Fibroblast of the aortic adventitia (primary cell): ENCODE results near the gene ABHD12. TPM values are rescaled to one million over a fixed set of nuclear protein-coding genes. Genes with fewer than 3 reads are reported as not detected.

Experiments used
- DNase-seq: peaks from one replicate; pipeline ENCODE4 v3.0.0-alpha.2; 2010; ENCODE audit warnings: low read depth
- H3K4me3 ChIP-seq: 2 replicates; pipeline ENCODE4 v1.5.1; 2011; ENCODE audit warnings: low read depth, mild to moderate bottlenecking, control low read depth, low read length, moderate library complexity
- total RNA-seq: library from RNA; depleted of rRNA; stranded (reverse); fragments of >200 nt; gene quantifications from 2 replicates; pipeline ENCODE4 v1.2.3, GENCODE V29; 2012; ENCODE audit warnings: low replicate concordance
- TF ChIP-seq, protein P1 (sequence below): IDR thresholded peaks from 2 replicates; pipeline ENCODE4 v1.5.1; 2011; ENCODE audit warnings: mild to moderate bottlenecking, low read length, control low read depth, inconsistent platforms; ENCODE audit not compliant: insufficient read depth

The ABHD12 gene
- total RNA-seq, 1 donor = 25.9 TPM

DNA sequence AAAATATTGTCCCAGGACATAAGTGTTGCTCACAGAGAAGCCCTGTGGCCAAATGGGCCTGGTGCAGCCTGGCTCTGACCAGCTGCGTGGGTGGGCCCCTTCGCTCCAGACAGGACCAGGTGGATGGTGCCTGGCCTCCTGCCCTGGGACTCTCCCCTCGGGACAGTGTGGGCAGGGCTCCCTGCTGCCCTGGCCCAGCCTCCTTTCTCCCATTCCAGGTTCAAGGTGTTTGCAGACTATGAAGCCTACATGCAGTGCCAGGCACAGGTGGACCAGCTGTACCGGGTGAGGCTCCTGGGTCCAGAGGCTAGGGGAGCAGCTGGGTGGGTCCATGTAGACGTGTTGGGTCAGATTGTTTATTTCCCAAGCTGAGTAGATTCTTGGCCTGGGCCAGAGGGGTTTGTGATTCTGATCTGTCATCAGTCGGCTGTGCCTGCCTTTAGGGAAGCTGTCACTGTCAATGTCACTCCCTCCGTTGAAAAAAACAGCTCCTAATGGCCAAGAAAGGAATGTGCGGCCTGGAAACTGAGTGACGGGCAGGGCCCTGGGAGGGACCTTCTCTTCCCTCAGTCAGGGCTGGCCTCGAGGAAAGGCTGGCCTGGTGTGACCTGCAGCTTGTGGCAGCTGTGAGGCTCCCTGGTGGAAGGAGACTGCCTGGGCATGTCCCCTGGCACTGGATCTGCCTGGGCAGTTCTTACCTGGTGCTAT, 95.1 kb downstream of the ABHD12 start:
- TF ChIP-seq, protein P1, sequence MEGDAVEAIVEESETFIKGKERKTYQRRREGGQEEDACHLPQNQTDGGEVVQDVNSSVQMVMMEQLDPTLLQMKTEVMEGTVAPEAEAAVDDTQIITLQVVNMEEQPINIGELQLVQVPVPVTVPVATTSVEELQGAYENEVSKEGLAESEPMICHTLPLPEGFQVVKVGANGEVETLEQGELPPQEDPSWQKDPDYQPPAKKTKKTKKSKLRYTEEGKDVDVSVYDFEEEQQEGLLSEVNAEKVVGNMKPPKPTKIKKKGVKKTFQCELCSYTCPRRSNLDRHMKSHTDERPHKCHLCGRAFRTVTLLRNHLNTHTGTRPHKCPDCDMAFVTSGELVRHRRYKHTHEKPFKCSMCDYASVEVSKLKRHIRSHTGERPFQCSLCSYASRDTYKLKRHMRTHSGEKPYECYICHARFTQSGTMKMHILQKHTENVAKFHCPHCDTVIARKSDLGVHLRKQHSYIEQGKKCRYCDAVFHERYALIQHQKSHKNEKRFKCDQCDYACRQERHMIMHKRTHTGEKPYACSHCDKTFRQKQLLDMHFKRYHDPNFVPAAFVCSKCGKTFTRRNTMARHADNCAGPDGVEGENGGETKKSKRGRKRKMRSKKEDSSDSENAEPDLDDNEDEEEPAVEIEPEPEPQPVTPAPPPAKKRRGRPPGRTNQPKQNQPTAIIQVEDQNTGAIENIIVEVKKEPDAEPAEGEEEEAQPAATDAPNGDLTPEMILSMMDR = no peak
- no peak overlapping the region for H3K4me3 ChIP-seq
- DNase-seq = no peak

DNA sequence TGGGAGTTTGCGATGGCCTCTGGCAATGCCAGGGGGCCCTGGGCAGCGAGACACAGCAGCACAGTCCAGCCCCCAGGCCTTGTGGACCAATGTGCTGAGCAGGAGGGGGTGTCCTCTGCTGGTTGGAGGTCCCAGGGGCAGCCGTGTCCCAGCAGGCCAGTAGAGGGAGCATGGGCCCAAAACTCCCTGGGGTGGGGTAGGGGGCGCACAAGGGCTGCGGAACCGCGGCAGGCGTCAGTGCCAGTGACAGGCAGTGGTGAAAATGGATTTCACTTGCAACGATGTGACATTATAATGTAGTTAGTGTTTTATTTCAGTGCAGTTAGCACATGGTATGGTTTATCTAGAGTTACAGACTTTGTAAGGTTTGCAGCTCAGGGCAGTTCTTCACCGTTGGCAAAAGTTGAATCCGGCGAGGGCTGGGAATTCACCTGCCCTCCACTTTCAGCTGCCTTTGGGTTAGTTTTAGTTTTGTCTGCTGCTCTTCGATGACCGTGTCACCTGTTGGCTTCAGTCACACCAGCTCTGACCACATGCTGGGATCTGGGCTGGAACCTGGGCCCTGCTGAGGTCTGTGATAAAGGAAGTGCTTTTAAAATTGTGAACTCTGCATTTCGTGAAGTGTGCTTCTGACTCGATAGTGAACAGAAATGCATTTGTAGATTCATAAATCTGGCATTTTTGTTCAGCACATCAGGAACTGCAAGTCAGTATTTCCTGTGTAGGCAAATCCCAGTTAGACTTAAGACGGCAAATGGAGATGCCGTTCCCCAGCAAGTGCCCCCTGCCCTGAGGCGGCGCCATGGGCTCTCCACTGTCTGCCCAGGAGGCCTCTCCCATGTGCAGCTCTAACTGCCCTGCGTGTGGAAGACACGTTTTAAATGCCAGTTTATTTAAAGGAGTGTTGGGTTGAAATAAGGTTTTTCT, 95.9 kb downstream of the ABHD12 start:
- TF ChIP-seq, protein P1 = peak; percentile 75
- H3K4me3 ChIP-seq = no peak overlapping the region
- DNase-seq = peak; percentile 28

DNA sequence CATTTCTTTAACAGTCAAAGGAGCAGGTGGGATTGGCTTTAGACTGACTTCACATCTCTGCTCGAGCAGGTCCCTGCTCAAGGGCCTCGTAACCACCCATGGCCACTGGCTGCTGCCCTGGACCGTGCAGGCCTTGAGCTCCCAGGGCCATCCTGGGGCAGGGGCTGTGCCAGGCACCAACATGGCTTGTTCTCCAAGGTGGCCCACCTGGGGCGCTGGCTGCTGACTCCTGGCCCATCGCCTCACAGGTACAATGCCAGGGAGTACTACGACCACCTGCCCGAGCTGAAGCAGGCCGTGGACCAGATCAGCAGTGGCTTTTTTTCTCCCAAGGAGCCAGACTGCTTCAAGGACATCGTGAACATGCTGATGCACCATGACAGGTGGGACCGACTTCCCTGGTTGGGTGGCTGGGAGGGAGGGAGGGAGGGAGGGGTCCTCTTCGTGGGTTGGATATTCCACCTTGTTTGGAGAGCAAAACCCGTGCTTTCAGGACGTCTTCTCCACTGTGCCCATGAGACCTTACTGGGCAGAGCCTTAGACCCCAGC, 96.7 kb downstream of the ABHD12 start:
- H3K4me3 ChIP-seq = no peak overlapping the region
- TF ChIP-seq, protein P1 = no peak
- DNase-seq = no peak

DNA sequence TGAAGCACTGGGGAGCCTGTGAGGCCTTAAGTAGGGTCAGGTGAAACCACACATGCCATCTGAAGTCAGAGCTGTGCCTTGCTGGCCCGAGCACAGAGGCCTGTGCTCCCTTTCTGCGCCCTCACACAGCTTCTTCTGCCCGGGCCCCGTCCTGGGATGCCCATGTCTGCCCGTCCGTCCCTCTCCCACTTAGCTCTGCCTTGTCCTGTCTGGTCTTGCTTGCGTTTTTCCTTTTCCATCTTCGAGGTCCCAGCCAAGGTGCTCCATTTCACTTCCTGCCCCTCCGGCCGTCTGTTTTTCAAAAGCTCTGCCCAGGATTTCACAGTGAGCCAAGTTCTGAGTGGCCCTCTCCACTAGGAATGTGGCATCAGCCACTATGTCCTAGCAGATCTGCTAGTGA, 97.1 kb downstream of the ABHD12 start:
- H3K4me3 ChIP-seq = no peak overlapping the region
- DNase-seq = no peak
- TF ChIP-seq, protein P1 = no peak

DNA sequence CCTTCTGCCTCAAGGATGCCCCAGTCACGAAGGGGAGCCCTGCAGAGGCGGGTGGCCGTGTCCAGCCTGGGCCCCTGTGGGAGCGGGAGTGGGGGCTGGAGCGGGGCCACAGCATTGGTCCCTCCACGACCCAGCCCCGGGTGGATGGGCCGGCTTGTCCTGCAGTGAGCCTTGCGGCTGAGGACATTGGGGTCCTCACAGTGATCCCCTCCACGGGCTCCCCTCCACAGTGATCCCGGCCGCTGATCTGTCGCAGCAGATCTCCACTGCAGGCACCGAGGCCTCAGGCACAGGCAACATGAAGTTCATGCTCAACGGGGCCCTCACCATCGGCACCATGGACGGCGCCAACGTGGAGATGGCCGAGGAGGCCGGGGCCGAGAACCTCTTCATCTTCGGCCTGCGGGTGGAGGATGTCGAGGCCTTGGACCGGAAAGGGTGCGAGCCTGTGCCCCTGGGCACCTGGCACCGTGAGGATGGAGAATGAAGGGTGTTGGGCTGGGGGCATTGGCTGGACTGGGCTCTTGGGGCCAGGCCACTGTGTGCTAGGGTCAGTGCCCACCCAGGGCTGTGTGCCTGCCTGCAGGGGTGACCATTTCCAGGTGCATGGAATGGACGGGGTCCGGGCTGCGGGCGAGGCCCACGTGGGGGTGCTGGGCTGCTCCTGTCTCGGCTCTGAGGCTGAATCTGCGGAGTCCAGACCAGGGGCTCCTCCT, 98.3 kb downstream of the ABHD12 start:
- no peak overlapping the region for H3K4me3 ChIP-seq
- DNase-seq = no peak
- TF ChIP-seq, protein P1 = no peak

DNA sequence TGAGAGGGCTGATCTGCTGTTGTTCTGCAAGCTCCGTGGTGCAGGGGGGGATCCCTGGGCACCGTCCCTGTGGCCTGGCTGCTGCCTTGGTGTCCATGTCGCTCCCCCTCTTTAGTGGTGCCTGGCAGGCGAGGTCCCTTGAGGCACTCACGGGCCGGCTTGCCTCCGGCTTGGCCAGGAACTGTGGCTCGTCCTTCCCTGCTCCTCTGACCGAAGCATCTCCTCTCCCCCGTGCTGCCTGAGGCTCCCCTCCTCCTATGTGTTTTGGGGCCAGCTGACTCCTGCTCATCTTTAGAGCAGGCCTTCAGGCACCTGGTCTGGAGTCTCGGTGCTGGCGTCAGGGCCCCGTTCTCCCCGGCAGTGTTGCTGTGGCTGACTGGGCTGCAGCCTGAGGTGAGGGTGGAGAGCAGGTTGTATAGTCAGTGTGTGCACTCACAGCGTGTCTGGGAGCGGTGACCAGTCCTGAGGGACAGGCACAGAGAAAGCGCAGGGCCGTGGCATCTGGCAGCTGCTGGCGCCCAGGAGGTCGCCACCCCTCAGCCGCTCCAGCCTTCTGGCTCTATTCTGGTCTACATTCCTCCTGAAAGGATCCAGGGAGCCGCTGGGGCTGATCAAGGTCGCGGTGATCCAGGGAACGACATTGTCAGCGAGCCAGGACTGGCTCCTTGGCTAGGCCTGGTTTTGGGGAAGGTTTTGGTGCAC, 99.1 kb downstream of the ABHD12 start:
- no peak for DNase-seq
- TF ChIP-seq, protein P1 = no peak
- H3K4me3 ChIP-seq = no peak overlapping the region
